Measurements from ENCODE around the gene MBD3L1.

MBD3L1 gene

DNA sequence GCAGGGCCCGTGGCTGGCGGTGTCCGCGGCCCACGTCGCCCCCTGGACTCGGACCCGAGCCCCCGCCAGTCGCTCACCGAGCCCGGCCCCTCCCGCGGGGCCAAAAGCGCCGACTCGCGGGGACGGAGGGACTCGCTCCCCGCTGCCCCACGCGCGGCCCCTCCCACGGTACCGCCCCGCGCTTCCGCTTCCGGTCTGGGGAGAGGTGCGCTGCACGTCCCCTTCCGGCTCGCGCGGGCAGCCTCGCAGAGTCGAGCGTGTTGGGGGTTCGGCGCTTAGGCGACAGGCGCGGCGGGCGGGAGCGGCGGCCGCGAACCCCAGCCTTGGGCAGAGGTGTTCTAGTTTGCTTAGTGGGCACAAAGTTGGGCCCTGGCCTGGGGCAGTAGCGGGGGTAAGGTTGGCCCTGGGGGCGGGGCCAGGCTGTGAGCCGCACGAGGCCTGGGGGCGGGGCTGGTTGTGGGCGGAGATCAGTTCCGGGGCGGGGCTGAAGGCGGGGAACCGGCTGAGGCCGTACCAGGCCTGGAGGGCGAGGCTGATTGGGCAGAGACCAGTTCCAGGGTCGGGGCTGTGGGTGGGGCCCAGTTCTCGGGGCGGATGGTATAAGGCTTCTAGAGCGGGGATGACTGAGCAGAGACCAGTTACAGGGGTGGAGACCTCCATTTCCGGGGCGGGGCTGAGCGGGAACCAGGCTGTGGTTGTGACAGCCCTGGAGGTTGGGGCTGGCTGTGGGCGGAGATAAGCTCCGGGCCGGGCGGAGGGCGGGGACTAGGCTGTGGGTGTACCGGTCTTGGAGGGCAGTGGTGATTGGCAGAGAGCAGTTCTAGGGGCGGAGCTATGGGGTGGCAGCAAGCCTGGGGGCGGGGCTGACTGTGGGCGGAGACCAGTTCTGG is at the start of gene MBD3L1, which contains the start of gene ZNF558:
Gene MBD3L1, plus strand, starts transcription at position 246 of the 890 bp plus-strand sequence. CDS start 10,302 bp downstream, outside the sequence.
Gene ZNF558, minus strand, starts transcription at position 173 of the 890 bp plus-strand sequence. CDS start 9,645 bp downstream, outside the sequence.
- DNase-seq, result peak; percentile 98

DNA sequence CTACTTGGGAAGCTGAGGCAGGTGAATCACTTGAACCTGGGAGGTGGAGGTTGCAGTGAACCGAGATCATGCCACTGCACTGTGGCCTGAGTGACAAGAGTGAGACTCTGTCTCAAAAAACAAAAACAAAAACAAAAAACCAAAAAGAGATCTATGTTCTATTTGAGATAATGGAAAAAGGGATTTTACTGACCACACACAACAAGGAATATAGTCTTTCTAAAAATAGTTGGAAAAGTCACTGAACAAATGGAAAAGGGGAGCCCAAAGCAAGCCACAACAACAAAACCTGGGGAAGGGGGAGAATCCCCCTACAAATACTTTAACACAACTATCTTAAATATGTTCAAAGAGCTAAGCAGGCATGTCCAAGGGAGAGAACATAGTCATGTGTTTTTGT is 37.4 kb upstream of the MBD3L1 start:
- DNase-seq, result no peak

DNA sequence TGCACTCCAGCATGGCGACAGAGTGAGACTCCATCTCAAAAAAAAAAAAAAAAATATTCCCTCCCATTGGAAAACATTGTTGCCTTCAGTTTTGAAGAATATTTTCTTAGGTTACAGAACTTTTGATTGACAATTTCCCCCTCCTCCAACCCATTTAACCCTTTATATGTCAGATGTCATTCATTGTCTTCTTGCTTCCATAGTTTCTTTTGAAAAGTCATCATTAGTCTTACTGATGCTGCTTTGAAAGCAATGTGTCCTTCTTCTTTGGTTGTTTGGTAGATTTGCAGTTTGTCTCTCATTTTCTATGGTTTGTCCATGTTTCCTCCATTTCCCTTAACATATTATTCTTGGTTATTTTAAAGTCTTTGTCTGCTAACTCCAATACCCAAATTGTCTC is 25.5 kb upstream of the MBD3L1 start:
- no peak for DNase-seq

DNA sequence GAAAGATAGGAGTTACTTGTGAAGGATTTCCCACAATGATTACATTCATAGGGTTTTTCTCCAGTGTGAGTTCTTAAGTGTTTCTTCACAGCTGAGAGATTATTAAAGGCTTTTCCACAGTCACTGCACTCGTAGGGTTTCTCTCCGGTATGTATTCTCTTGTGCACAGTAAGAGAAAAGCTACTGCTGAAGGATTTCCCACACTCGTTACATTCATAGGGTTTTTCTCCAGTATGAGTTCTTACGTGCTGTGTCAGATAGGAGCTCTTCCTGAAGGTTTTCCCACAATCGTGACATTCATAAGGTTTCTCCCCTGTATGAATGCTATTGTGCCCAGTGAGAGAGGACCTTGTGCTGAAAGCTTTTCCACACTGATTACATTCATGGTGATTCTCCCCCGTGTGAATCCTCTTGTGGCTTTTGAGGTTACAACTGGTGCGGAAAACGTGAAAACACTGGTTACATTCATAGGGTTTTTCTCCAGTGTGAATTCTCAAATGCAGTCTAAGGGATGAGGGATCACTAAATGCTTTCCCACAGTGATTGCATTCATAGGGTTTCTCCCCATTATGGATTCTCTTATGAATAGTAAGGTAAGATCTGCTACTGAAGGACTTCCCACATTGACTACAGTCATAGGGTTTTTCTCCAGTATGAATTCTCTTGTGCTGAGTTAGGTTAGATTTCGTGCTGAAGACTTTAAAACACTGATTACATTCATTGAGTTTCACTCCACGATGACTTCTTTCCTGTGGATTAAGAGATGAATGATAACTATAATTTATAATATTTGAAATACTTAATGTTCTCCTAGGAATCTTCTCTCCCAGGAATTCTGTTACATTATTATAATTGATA is 20.6 kb upstream of the MBD3L1 start:
- no peak for DNase-seq

DNA sequence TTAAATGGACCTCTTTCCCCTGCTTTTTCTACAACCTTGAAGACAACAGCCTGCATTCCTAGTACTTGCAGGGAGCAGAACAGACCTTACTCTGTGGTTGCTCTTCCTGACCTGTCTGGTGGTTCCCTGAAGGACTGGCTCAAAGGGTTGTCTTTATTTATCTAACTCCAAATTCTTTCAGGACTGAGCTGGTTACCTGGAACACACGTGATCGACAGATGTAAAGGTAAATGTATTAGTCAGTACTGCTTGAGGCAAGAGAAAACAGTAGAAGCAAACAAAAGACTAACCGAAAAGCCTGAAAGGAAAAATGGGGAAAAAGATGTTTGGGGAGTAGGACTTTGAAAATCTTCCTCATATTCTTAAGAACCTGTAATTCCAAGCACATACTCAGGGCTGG is 18.0 kb upstream of the MBD3L1 start:
- no peak for DNase-seq

DNA sequence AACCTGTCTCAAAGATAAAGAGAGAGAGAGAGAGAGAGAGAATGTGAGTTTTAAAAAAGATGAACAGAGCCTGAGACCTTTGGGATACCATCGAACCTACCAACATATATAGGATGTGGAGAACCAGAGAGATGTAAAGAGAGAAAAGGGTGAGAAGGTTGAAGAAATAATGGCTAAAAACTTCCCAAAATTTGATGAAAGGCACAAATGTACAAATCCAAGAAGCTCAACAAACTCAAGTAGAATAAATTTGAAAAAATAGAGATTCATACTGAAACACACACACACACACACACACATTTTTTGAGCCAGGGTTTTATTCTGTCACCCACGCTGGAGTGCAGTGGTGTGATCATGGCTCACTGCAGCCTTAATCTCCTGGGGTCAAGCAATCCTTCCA is 16.4 kb upstream of the MBD3L1 start:
- no peak for DNase-seq

DNA sequence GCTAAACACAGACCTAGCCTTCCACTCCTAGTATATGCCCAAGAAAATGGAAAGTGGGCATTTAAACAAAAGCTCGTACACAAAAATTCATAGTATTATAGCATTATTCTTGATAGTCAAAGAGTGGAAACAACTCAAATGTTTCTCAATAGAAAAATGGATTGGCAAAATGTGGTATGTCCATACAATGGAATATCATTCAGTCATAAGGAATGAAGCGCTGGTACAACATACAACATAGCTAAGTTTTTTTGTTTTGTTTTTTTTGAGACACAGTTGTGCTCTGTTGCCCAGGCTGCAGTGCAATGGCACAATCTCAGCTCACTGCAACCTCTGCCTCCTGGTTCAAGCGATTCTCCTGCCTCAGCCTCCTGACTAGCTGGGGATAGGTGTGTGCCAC is 11.9 kb upstream of the MBD3L1 start:
- DNase-seq, result no peak

DNA sequence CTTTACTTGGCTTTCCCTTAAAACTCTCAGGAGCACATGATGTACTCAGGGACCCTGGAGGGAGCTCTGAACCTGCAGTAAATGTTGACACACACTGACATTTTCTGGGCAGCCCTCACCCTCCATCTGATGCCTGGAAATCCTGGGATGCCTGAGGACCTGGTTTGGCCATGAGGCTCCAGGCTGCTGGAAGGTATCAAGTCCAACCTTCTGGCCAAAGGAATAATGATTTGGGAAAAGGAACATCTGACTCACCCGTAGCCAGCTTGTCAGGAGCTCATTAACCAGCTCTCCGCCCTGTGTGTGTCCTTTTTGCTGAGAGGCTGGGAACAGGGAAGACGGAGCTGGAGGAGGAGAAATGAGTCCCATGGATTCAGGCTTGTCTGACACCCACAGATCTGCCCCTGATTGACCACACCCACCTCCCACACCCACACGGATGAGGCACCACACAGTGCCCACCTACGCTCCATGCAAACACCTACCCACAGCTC is 10.4 kb upstream of the MBD3L1 start:
- no peak for DNase-seq

DNA sequence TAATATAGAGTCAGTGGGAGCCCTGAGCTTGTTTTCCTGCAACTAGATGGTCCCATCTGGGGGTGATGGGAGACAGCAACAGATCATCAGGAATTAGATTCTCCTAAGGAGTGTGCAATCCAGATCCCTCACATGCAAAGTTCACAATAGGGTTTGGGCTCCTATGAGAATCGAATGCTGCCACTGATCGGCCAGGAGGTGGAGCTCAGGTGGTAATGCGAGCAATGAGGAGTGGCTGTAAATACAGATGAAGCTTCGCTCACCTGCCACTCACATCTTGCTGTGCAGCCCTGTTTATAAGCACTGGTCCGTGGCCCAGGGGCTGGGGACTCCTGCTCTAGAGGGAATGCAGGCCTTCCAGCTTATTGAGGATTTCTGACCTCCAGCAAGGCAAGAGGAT is 5.8 kb upstream of the MBD3L1 start:
- DNase-seq, result no peak

DNA sequence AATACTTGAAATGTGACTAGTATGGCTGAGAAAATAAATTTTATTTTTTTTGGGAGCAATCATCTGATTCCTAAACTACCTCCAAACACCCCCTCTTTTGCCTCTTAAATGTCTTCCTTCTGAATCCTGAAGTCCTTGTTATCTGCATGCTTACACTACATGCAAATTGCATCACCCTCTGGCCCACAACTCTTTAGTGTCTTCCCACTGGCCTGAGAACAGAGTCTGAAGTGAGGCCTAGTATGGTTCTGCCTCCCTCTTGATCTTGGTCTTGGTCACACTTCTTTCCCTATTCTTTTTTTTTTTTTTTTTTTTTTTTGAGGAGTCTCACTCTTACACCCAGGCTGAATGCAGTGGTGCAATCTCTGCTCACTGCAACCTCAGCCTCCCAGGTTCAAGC is 4.9 kb upstream of the MBD3L1 start:
- no peak for DNase-seq

DNA sequence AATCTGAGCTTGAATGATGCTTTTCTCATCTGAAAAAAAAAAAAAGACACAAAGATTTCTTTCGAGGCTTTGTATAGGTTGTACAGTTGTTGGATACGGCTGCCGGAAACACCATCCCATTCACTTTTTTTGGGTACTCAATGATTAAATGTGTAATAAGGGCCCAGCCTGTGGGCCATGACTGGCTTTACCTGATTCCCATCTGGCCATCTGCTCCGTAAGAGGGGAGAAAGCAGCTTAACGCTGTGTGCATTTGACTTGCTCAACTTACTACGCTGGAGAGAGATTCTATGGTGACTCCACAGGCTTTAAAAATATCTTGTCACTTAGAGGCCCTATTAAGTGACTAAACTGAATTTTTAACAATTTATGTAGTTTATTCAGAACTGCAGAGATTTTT is 804 bp upstream of the MBD3L1 start:
- no peak for DNase-seq

DNA sequence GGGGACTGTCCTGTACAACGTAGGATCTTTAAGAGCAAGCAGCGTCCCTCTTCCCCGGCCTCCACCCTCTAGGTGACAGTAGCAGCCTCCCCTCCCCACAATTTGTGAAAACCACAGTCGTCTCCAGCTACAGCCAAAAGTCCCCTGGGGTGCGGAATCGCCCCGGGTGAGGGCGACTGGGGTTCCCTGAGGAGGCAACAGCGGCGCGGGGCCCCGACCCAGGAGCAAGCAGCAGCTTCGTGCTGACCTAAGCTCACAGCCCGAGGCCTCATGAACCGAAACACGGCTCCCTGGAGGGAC is 395 bp upstream of the MBD3L1 start:
- no peak for DNase-seq

DNA sequence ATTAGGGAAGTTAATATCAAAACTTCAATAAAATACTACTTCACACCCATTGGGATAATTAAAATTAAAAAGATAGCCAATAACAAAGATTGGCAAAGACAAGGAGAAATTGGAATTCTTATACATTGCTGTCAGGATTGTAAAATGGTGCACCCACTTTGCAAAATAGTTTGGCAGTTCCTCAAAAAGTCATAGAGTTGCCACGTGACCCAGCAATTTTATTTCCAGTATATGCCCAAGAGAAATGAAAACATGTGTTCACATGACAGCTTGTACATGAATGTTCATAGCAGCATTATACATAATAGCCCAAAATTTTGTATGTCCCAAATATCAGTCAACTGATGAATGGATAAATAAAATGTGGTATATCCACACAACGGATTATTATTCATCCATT is 3.3 kb downstream of the MBD3L1 start:
- no peak for DNase-seq

DNA sequence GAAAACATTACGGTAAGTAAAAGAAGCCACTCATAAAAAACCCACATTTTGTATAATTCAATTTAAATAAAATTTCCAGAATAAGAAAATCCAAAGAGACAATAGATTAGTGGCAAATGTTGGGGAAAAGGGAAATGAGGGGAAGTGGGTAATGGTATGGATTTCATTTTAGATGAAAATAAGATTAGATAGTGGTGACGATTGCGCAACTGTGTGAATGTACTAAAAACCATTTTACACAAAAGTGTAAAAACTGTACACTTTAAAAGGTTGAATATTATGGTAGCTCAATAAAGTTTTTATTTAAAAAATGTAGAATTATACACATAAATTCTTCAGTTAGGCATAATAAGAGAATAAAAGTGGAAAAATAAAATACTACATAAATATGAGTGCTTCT is 3.7 kb downstream of the MBD3L1 start:
- DNase-seq, result no peak

DNA sequence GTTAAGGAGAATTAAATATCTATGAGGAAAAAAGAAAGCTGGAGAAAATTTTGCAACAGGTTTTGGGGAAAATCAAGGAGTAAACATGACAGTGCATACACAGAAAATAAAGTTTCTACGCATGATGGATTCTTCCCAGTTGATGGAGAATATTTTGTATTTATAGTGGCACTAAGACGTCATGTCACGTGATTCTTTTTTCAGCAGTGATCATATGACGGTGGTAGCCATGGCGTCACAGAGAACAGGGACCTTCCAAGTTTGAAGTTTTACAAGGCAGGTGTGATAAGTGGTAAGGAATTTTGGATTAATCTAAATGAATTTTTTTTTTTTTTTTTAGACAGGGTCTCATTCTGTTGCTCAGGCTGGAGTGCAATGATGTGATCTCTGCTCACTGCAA is 8.5 kb downstream of the MBD3L1 start:
- DNase-seq, result no peak

DNA sequence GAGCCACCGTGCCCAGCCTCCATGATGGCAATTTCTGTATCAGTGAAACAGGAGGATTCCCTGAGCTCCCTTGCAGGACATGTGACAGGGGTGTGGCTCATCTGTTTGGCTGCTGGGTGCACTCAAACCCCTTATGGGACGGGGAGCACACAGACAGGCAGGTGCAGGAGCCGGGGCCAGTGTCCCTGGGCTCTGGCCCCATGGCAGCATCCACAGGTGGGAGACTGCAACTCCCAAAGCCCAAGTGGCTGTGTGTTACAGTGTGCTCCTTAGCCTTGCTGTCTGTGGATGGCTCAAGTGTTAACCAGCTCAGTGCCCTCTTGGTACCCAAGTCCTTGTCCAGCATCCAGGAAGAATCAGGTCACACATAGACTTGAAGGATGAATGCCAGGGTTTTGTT is 14.6 kb downstream of the MBD3L1 start:
- DNase-seq, result no peak

DNA sequence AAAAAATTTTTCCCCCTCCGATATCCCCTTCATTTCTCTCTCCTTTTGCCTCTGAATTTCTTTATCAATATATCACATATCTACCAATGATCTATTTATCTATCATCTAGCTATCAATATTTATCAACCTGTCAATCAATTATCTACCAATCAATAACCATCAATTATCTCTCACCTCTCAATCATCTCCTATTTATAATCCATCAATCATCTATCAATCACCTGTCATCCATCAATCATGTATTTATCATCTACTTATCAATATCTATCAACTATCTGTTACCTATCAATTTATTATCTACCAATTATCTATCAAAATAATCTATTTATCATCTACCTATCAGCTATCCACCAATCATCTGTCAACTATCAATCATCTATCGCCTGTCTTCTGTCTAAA is 17.1 kb downstream of the MBD3L1 start:
- no peak for DNase-seq

DNA sequence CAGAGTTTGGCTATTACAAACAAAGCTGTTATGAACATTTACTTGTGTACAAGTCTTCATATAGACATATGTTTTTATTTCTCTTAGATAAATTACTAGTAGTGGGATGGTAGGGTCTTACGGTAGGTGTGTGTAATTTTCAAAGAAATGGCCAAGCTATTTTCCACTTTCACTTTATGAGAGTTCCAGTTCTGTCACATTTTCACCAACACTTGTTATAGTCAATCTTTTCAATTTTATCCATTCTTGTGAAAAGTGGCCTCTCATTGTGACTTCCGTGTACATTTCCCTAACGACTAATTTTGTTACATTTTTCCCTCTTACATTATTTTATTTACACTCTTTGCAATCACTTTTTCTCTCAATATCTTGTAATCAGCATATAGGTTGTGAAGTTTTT is 18.3 kb downstream of the MBD3L1 start:
- no peak for DNase-seq

DNA sequence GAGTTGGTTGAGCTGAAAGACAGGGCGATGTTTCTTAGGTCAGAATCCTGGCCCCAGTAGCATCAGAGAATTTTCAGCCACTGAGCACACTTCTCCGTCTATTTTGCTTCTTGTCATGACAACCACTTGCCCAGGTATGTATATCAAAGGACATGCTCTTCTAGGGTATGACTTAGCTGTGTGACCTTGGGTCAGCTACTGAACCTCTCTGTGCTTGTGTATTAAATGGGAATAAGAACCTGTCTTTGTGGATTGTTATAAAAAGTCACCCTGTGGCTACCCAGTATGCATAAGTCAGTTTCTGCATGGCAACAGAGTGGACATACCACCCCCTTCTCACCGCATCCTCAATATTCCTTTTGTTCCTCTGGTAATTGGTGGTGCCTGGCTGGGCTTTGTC is 26.1 kb downstream of the MBD3L1 start:
- DNase-seq, result no peak

DNA sequence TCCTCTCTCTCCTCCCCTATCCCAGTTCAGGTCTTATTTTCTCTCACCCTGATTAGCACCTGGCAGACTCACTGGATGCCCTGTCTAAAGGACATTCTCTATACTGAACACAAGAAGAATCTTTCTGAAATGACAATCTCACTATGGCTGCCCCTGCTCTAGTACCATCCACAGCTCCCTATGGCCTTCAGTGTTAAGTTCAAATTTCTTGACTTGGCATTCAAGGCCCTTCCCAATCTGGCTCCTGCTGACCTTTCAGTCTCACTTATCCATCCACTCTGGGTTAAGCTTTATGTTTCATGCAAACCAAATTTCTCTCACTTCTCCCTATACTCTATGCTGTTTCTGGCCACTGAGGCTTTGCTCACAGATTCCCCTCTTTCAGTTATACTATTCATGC is 34.2 kb downstream of the MBD3L1 start:
- no peak for DNase-seq

DNA sequence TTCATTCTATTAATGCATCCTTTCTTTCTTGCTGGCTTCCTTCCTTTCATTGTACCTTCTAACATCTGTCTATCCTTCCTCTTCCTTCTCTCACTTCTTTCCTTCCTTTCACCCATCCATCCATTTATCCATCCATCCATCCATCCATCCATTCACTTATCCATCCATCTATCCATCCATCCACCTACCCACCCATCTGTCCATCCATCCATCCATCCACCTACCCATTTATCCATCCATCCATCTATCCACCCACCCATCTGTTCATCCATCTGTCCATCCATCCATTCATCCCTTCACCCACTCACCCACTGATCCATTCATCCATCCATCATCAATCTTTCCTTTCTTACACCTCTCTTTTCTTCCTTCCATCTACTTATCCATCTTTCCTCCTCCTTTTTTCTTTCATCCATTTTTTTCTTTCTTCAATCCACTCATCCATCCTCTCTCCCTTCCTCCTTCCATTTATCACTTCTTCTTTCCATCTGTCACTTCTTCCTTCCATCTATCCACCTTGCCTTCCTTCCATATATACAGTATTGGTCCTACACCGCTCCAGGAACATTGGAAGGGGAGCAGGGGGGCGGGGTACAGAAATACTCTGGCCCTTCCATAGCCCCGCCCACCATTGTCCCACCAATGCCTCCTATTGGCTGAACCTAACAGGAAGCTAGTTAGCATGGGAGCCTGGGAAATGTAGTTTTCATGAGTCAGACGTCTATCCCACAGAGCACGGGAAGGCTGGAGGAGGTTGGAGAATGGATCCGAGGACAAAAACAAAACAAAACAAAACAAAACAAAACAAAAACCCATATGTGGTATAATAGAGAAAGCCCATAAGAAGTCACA is 45.9 kb downstream of the MBD3L1 start:
- no peak for DNase-seq

DNA sequence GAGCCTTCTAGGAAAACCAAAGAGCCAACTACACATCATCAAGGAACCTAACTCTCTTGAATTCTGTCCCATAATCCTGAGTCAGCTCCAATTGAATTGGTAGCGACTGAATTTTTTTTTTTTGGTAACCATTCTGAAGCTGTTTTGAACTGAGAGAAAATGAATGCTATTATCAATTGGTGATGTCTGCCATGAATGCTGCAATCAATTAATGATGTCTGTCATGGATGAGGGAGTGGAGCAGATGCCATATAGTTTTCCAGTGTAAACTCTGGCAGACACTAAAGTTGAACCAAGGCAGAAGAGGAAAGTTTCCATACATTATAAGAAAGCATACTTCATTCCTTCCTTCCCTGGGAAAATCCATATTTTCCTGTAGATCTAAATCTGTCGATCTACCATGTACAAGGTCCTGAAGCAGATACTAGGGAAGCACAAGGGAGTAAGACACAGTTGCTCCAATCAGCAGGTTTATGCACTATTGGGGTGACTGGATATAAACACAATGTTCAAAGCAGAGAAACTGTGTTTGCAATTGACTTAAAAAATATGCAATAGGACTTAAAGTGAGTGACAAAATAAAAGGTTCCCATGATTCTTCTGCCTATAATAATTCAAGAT is 48.8 kb downstream of the MBD3L1 start:
- DNase-seq, result no peak

DNA sequence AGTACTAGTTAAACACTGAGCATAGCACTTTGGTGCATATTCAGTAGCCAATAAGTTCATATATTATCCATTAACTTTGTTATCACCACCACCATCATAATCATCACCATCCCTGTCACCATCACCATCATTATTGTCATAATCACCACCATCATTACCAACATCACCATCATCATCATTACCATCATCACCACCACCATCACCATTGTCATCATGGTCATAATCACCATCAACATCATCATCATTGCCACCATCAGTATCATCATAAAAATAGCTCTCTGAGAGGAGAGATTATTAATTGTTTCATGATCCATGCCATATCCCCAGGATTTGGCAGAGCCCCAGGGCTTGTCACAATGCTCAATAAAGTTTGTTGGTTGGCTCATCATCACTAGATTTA is 49.3 kb downstream of the MBD3L1 start:
- DNase-seq, result no peak
